Central memory CD8-positive, alpha-beta T cell (primary cell): ENCODE data around the gene OCA2.

ENCODE experiments used
- ATAC-seq: fragments of 150-1000 bp; cut with Tn5 transposase; replicated peaks from 2 replicates; pipeline ENCODE4 v1.10.0; 2022; ENCODE audit warnings: mild to moderate bottlenecking, moderate FRiP score, moderate number of reproducible peaks; ENCODE audit not compliant: poor library complexity, severe bottlenecking; ENCODE audit errors: extremely low read depth
- DNase-seq, 2 donors: peaks; one replicate each; pipeline ENCODE4 v3.0.0; 2021; ENCODE audit warnings: low spot score in 2 of 2
- H3K27ac Mint-ChIP-seq: one replicate; pipeline ENCODE4 v1.8.0; 2022; ENCODE audit warnings: low read depth, mild to moderate bottlenecking, moderate library complexity, mixed read lengths
- H3K27me3 Mint-ChIP-seq: one replicate; pipeline ENCODE4 v1.8.0; 2022; ENCODE audit warnings: mixed read lengths
- H3K36me3 Mint-ChIP-seq: one replicate; pipeline ENCODE4 v1.8.0; 2022; ENCODE audit warnings: mild to moderate bottlenecking, moderate library complexity, mixed read lengths; ENCODE audit not compliant: insufficient read depth
- H3K4me1 Mint-ChIP-seq: one replicate; pipeline ENCODE4 v1.8.0; 2022; ENCODE audit warnings: mixed read lengths
- H3K4me3 Mint-ChIP-seq: one replicate; pipeline ENCODE4 v1.8.0; 2022; ENCODE audit warnings: mild to moderate bottlenecking, moderate library complexity, mixed read lengths
- H3K9me3 Mint-ChIP-seq: one replicate; pipeline ENCODE4 v1.8.0; 2022; ENCODE audit warnings: mixed read lengths

OCA2 gene

DNA sequence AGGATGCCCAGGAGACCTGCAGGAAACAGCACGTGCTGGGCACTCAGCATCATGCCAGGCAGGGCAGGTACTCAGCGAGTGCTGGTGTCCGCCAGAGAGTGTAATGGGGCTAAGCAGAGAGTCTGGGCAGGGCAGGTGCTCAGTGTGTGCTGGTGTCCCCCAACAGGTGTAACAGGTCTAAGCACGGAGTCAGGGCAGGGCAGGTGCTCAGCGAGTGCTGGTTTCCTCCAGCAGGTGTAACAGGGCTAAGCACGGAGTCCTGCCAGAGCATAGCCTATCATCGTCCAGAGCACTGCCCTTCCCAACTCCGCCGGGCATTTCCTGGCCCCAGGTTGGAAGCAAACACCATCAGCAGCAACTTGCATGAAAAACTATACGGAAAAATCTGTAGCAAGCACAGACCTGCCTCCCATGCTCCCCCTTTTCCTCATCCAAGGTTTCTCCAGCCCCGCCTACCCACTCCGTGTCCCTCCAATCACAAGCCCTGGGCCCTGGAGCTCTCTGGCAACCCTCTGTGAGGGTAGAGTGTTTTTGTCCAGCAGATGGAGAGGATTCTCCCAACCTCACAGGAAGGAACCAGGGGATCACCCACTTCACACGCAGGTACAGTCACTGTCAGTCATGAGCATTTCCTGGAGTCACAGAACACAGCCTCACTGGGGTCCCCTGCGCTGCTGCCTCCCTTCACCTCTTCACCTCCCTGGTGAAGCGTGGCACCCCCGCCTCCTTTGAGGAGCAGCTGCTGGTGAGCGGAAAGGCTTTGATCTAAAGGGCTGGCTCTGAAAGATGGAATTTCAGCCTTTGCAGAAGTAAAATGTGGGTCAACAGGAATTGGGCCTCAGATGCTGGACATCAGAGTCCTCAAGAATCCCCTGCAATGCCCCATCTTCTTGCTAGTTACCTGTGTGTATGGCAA lies 302.5 kb downstream of the OCA2 start:
- Mint-ChIP-seq H3K36me3 (no peaks in the 10 kb centered on the region), H3K4me3 (no peak overlapping the region), H3K27ac (no peak overlapping the region), H3K4me1 (no peaks in the 10 kb centered on the region), H3K9me3 (peaks cover 17% of the 10 kb centered on the region), H3K27me3 (no peaks in the 10 kb centered on the region)
- DNase-seq (no peak), ATAC-seq (no peak)

DNA sequence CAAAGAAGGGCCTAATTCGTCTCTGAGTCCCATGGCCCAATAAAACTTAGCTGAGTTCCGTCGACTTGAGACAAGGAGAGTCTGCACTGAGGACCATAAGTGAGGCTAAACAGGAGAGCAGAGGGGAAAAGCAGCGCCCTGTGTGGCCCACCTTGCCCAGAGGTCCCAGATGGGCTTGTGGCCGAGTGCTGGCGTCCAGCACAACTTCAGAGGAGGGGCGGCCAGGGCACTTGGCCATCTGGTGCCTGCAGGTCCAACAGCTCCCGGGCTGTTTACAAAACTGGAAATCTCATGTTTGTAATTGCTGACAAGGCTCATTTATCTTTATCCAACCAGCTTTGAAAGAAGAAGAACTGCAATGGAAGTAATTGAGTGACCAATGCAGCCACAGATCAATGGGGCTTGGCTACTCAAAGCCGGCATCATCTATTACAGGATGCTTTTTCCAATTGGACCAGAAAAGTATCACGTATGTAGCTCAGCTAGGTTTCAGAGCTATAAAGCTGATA lies 306.3 kb downstream of the OCA2 start:
- no peak for DNase-seq
- no peak overlapping the region for H3K27ac Mint-ChIP-seq

DNA sequence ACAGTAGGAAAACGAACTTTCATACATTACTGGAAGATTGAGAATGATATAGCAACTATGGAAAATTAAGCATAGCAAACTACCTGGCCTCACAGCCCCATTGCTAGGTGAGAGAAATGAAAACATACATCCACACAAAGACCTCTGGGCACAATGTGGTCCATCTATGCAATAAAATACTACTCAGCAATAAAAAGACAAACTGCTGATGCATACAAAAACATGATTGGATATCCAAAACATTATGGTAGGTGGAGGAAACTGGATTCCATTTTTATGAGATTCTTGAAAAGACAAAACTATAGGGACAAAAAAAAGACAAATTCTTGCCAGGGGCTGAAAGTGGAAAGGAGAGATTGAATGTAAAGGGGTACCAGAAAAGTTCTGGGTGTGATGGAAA lies 308.8 kb downstream of the OCA2 start:
- no peak for DNase-seq
- no peaks in the 10 kb centered on the region for H3K27me3 Mint-ChIP-seq
- peaks cover 11% of the 10 kb centered on the region for H3K9me3 Mint-ChIP-seq
- H3K4me3 Mint-ChIP-seq, result no peak overlapping the region
- H3K27ac Mint-ChIP-seq, result no peak overlapping the region
- no peaks in the 10 kb centered on the region for H3K4me1 Mint-ChIP-seq
- no peaks in the 10 kb centered on the region for H3K36me3 Mint-ChIP-seq
- no peak for ATAC-seq

More for the DNA sequence above, 306.3 kb downstream of the OCA2 start:
- no peak overlapping the region for H3K4me3 Mint-ChIP-seq
- H3K9me3 Mint-ChIP-seq, result peaks cover 17% of the 10 kb centered on the region
- no peak for ATAC-seq
- H3K4me1 Mint-ChIP-seq, result no peaks in the 10 kb centered on the region
- no peaks in the 10 kb centered on the region for H3K36me3 Mint-ChIP-seq
- H3K27me3 Mint-ChIP-seq, result no peaks in the 10 kb centered on the region

DNA sequence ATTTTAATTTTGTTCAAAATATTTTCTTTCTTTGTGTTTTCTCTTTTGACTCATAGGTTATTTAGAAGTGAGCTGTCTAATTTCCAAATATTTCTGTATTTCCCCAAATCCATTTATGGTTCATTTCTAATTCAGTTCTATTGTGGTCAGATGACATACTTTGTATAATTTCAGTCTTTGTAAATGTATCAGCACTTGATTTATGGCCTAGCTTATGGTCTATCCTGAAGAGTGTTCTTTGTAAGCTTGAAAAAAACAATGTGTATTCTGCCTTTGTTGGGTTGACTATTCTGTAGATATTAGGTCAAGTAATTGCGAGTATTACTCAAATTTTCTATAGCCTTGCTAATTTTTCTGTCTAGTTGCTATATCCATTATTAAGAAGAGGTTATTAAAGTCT lies 311.2 kb downstream of the OCA2 start:
- Mint-ChIP-seq H3K4me1 (no peaks in the 10 kb centered on the region), H3K27ac (no peak overlapping the region), H3K9me3 (peaks cover 17% of the 10 kb centered on the region), H3K4me3 (no peak overlapping the region), H3K36me3 (no peaks in the 10 kb centered on the region), H3K27me3 (no peaks in the 10 kb centered on the region)
- ATAC-seq (no peak), DNase-seq (no peak)

DNA sequence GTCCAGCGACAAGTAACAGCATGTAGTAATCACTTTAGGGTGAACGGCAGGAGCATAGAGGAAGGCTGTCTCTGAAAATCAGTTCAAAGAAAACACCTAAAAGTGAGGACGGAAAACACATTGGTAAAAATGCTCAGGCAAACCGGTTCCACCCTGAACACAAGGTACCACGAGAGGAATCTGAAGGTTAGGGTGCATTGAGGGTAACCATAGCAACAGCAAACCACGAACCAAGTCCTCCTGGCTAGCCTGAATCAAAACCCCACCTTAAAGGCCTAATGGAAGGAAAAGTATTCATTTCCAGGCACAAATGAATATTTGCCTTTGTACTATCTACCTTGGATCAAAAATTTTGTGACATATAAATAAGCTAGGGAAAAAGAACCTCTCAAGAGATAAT lies 315.0 kb downstream of the OCA2 start:
- ATAC-seq (no peak), DNase-seq (no peak)
- Mint-ChIP-seq H3K36me3 (no peaks in the 10 kb centered on the region), H3K4me3 (no peak overlapping the region), H3K27ac (no peak overlapping the region), H3K27me3 (no peaks in the 10 kb centered on the region), H3K4me1 (no peaks in the 10 kb centered on the region), H3K9me3 (peaks cover 8% of the 10 kb centered on the region)

DNA sequence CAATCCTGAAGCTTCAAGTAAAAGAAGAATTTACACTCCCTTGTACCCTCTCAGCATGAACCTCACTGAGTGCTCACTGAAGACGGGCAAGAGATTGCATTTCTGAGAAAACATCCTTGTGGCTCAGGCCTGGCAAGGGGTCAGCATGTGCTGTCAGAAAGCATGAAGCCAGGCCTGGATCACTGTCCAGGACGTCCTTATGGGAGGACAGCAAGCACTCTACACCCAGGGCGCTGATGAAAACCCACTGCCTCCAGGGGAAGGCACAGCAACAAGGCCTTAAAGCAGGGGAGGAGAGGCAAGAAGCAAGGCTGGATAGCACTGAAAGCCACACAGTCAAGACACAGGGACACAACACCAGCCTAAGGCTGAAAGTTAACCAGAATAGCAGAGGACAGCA lies 315.4 kb downstream of the OCA2 start:
- ATAC-seq, result no peak
- Mint-ChIP-seq H3K4me1 (no peaks in the 10 kb centered on the region), H3K9me3 (peaks cover 8% of the 10 kb centered on the region), H3K27ac (no peak overlapping the region), H3K4me3 (no peak overlapping the region), H3K27me3 (no peaks in the 10 kb centered on the region), H3K36me3 (no peaks in the 10 kb centered on the region)
- DNase-seq, result no peak

DNA sequence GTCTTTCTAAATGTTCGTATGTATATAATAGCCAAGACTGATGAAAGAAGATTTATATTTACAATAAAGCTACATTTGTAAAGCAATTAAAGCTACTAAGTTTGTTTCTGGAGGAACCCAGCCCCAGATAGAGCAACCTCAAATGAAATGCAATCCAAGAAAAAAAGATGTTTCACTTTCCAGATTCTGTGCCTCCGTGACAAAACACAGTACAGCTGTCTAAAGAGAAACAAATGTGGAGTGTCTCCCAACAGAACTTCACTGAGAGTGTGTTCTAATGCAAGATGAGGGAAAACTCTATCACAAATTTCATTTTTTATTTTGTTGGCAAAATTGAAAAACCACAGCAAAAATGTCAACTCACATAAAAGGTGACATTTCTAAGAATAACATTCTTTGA lies 317.0 kb downstream of the OCA2 start:
- H3K4me3 Mint-ChIP-seq, result no peak overlapping the region
- no peak overlapping the region for H3K27ac Mint-ChIP-seq
- DNase-seq, result no peak
- peaks cover 8% of the 10 kb centered on the region for H3K9me3 Mint-ChIP-seq
- no peaks in the 10 kb centered on the region for H3K4me1 Mint-ChIP-seq
- H3K36me3 Mint-ChIP-seq, result no peaks in the 10 kb centered on the region
- no peak for ATAC-seq
- H3K27me3 Mint-ChIP-seq, result no peaks in the 10 kb centered on the region

DNA sequence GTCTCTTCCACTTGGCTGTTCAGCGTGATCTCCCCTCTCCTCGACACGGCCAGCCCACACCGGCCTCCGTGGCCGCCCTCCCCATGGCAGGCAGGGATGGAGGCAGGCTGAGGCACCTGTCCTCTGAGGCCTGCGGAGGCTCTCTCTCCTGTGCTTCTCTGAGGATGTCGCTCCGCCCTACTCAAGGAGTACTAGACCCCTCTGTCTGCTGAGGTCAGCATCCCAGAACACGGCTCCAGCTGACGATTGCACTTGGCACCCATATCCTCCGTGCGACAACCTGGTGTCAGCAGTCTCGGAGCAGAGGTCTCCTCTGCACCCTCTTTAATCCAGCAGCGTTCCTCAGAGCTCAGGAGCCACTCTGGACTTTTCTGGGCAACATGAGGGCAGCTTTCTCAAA lies 322.6 kb downstream of the OCA2 start:
- no peaks in the 10 kb centered on the region for H3K27me3 Mint-ChIP-seq
- ATAC-seq, result no peak
- peaks cover 13% of the 10 kb centered on the region for H3K9me3 Mint-ChIP-seq
- H3K4me1 Mint-ChIP-seq, result no peaks in the 10 kb centered on the region
- no peaks in the 10 kb centered on the region for H3K36me3 Mint-ChIP-seq
- no peak overlapping the region for H3K4me3 Mint-ChIP-seq
- no peak overlapping the region for H3K27ac Mint-ChIP-seq
- DNase-seq, result no peak

DNA sequence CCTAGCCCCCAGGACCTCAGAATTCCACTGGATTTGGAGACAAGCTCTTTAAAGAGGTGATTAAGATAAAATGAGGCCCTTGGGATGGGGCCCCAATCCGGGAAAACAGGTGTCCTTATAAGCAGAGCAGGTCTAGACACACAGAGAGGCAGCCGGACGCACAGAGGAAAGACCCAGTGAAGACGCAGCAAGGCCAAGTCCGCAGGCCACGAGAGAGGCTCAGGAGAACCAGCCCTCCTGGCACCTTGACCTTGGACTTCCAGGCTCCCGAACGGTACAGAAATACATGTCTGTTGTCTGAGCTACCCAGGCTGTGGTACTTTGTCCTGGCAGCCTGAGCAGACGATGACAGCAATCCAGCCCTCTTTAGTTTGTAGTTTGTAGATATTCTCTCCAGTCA lies 324.5 kb downstream of the OCA2 start:
- no peak for DNase-seq
- Mint-ChIP-seq H3K36me3 (no peaks in the 10 kb centered on the region), H3K4me3 (no peak overlapping the region), H3K27me3 (no peaks in the 10 kb centered on the region), H3K4me1 (no peaks in the 10 kb centered on the region), H3K27ac (no peak overlapping the region), H3K9me3 (peaks cover 14% of the 10 kb centered on the region)
- ATAC-seq, result no peak

DNA sequence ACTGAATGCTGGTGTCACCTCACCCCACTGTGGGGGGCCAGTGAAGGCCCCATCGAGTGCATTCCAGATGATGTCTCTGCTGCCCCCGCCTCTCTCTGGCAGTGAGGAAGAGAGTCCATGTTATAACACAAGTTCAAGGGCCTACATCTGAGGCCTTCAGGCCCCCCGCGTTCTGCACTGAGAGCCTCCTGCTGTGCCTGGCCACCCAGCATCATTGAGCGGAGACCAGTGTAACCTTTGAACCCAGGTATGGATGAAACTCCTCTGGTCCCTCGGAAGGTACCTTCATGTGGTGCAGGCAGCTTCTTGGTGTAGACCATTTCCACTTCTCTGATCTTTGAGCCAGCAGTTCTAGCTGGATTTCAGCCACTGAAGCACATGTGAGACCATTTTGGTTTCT lies 324.9 kb downstream of the OCA2 start:
- no peak for ATAC-seq
- Mint-ChIP-seq H3K4me3 (no peak overlapping the region), H3K36me3 (no peaks in the 10 kb centered on the region), H3K27me3 (no peaks in the 10 kb centered on the region), H3K4me1 (no peaks in the 10 kb centered on the region), H3K27ac (no peak overlapping the region), H3K9me3 (peaks cover 14% of the 10 kb centered on the region)
- DNase-seq, result no peak

DNA sequence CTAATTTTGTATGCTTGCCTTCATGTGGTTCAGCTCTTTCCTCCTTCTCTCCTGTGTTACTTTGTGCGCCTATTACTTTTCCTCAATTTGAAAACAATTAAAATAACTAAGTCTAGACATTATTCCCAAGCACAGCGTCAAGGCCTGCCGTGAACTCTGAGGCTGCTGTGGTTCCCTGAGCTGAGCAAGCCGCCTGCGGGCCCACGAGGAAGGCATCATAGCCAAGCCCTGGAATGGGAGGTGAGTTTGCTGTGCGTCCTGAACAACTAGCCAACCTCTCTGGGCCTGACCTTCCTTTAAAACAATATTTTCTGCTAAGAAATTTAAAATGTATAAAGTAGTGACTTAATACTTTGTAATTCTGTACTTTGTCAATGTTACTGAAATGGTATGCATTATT lies 327.2 kb downstream of the OCA2 start:
- H3K36me3 Mint-ChIP-seq, result no peaks in the 10 kb centered on the region
- no peak overlapping the region for H3K4me3 Mint-ChIP-seq
- H3K27me3 Mint-ChIP-seq, result no peaks in the 10 kb centered on the region
- ATAC-seq (no peak), DNase-seq (no peak)
- H3K27ac Mint-ChIP-seq, result no peak overlapping the region
- peaks cover 17% of the 10 kb centered on the region for H3K9me3 Mint-ChIP-seq
- H3K4me1 Mint-ChIP-seq, result no peaks in the 10 kb centered on the region

DNA sequence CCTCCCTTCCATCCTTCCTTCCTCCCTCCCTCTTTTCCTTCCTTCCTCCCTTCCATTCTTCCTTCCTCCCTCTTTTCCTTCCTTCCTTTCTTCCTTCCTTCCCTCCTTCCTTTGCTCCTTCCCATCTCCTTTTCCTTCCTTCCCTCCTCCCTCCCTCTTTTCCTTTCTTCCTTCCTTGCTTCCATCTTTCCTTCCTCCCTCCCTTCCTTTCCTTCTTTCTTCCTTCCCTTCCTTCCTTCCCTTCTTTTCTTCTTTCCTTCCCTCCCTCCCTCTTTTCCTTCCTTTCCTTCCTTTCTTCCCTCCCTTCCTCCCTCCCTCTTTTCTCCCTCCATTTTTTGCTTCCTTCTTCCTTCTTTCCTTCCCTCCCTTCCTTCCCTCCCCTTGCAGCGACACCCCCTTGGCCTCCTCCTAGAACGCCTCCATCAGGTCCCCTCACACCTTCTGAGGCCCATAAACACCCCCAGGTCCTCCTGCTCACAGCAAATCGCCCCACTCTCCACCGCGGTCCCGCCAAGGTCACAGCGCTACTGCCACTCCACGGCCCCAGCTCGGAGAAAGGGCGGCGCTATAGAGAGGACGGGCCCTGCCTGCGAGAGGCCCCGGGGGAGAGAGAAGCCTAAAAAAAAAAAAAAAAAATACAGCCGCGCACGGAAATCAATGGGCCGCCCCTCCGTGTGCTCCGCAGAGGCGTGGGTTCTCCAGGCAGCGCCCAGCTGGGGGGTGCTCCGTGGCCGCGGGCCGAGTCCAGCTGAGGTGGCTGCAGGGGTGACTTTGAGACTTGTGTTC lies 328.2 kb downstream of the OCA2 start:
- no peaks in the 10 kb centered on the region for H3K36me3 Mint-ChIP-seq
- no peak for DNase-seq
- no peaks in the 10 kb centered on the region for H3K27me3 Mint-ChIP-seq
- H3K27ac Mint-ChIP-seq, result no peak overlapping the region
- H3K4me3 Mint-ChIP-seq, result no peak overlapping the region
- peaks cover 14% of the 10 kb centered on the region for H3K9me3 Mint-ChIP-seq
- no peak for ATAC-seq
- no peaks in the 10 kb centered on the region for H3K4me1 Mint-ChIP-seq
